Suprapubic skin (tissue), 3 donors: Measurements from ENCODE around the gene USP17L26.
"Not testable (repeated sequence)": the region's sequence is repeated elsewhere in the genome, so short reads cannot be mapped to it uniquely, and the experiment has no call there.

Experiments
- CTCF ChIP-seq, 2 donors: fragments of 200-600 bp in 1 of 2; fragments of 450-650 bp in 1 of 2; sonication (generic) in 1 of 2; IDR thresholded peaks; one replicate each; pipeline ENCODE4 v1.5.1; 2016 to 2019; ENCODE audit warnings: antibody characterized with exemption in 2 of 2, mild to moderate bottlenecking in 1 of 2, moderate library complexity in 1 of 2
- POLR2A ChIP-seq, 2 donors: fragments of 450-650 bp; IDR thresholded peaks; one replicate each; pipeline ENCODE4 v1.6.1; 2017; ENCODE audit warnings: antibody characterized with exemption in 2 of 2, mild to moderate bottlenecking in 2 of 2, moderate library complexity in 2 of 2

GRCh38 chr4:9343848-9344247, 9.4 kb downstream of the USP17L26 start, which contains the start of gene USP17L27:
- TF ChIP-seq CTCF, POLR2A (IDR thresholded peaks at IDR 0.05): not testable (repeated sequence)
